NOMO-1 treated with DMSO at 0.1 percent for 48 hours (cell line): ENCODE measurements around the gene PARP3.
"Not testable (repeated sequence)": the region's sequence is repeated elsewhere in the genome, so short reads cannot be mapped to it uniquely, and the experiment has no call there.

ENCODE experiments used
- DNase-seq: peaks from one replicate; lab custom pipeline; 2025; ENCODE audit not compliant: unreplicated experiment; lab: John Stamatoyannopoulos, UW

The PARP3 gene

DNA sequence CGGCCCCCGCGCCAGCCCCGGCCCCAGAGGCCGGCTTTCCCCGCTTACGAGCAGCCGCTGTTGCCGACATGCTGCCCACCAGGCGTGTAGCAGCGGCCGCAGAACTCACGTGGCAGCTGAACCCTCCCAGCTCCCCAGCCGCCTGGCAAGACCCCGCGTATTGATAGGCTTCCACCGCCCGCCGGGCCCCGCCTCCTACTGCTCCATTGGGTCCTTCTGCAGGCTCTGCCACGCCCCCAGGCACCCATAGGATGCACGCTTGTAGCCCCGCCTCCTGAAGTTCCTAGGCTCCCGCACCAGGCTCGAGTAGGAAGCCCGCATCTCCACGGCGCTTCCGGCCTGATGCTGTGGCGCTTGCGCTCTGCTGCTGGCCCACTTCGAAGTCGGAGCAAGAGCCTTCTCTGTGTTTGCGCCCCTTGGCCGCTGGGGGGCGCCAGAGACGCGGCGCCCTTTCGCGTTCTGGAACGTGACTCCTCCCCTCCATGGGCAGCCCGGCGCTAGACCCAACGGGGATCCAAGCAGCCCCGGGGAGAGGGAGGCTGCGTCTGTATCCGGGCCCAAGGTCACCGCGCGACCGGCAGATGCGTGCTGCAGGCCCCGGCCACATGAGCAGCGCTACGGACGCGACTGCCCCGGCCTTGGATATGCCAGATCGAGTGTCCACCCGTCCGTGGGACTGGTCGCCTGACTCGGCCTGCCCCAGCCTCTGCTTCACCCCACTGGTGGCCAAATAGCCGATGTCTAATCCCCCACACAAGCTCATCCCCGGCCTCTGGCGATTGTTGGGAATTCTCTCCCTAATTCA, at the start of gene PARP3, which contains the start of gene RRP9:
Gene PARP3 (plus strand): TSS at position 566 of the 805 bp plus-strand sequence. CDS start 993 bp downstream, outside the sequence.
Gene RRP9 (minus strand): TSS at position 107 of the 805 bp plus-strand sequence. CDS start 37 bp downstream, at position 70.
- DNase-seq, result peak; percentile 100

DNA sequence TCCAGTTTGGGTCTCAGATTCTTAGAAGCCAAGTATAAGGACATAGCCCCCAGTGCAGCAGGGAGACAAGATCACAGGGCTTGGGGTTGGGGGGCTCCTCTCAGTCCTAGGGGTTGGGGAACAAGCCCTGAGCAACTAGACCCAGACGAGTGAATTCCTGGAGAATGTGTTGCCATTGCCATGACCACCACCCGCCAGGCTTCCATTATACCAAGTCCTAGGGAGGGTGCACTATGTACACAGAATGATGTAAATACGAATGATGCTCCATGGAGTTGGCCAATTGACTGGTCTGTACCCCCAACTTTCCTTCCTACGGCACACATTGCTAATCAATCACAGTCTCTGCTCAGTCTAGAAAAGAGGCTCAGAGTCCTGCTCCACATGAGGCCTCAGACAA, 47.8 kb upstream of the PARP3 start:
- no peak for DNase-seq

- DNase-seq, result no peak
These were observed 47.2 kb upstream of the PARP3 start for GRCh38 chr3:51894939-51895338.

DNA sequence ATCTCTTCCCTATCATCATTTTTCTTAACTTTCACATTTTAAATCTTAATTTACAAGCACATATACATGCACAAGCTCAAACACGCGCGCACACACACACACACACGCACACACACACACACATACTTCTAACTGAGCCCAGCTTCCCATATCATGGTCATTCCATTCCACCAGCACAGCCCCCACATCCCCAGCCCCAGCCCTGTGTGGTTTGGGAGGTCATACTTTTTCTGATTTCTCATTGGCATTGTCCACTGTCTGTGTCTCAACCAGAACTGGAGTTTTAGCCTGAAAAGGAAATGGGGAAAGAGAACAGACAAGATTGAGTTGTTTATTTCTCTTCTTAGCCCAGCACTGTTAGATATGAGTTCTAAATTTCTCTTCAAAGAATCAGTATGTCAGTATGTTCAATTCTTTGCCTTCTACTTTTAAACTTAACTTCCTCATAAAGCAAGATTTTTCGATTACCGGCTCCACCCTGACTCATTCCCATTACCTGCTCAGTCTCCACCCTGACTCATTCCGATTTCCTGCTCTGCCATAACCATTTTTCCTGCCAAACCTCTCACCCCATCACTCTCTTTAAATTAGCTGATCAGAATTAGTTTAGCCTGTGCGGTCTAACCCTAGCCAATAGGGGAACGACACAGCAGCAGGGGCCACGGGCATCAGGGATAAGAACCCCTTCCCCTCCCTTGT, 45.4 kb upstream of the PARP3 start:
- no peak for DNase-seq

DNA sequence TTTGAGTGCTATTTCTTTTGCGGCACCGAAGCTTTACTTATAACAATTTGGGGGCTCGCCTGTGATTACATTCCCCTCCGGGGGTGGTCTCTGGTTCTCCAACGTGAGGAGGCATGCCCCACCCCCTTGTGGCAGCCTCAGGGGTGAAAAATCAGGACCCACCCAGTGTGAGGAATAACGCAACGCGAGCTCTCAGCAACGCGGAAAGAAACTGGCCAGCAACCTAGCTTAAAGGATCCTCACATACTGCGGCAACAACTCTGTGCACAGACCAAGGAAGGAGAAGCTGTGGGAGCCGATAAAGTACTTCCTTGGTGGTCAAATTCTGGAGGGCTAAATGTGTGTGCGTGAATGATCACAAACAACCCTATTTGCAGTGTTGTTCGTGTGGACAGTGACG, 44.8 kb upstream of the PARP3 start:
- DNase-seq, result no peak

- not testable (repeated sequence) for DNase-seq
These were observed 42.1 kb upstream of the PARP3 start for GRCh38 chr3:51900043-51900442.

DNA sequence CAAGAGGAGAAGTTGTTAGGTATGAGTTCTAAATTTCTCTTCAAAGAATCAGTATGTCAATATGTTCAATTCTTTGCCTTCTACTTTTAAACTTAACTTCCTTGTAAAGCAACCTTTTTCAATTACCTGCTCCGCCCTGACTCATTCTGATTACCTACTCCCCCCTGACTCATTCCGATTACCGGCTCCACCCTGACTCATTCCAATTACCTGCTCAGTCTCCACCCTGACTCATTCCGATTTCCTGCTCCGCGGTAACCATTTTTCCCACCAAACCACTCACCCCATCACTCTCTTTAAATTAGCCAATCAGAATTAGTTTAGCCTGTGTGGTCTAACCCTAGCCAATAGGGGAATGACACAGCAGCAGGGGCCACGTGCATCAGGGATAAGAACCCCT, 39.8 kb upstream of the PARP3 start:
- DNase-seq, result not testable (repeated sequence)

- no peak for DNase-seq
These were observed 37.9 kb upstream of the PARP3 start for GRCh38 chr3:51904034-51904823.

- DNase-seq, result no peak
These were observed 34.1 kb upstream of the PARP3 start for GRCh38 chr3:51908026-51908425.

GRCh38 chr3:51916418-51916817, 25.7 kb upstream of the PARP3 start:
- DNase-seq, result no peak

GRCh38 chr3:51921081-51921578, 21.0 kb upstream of the PARP3 start:
- DNase-seq, result no peak

DNA sequence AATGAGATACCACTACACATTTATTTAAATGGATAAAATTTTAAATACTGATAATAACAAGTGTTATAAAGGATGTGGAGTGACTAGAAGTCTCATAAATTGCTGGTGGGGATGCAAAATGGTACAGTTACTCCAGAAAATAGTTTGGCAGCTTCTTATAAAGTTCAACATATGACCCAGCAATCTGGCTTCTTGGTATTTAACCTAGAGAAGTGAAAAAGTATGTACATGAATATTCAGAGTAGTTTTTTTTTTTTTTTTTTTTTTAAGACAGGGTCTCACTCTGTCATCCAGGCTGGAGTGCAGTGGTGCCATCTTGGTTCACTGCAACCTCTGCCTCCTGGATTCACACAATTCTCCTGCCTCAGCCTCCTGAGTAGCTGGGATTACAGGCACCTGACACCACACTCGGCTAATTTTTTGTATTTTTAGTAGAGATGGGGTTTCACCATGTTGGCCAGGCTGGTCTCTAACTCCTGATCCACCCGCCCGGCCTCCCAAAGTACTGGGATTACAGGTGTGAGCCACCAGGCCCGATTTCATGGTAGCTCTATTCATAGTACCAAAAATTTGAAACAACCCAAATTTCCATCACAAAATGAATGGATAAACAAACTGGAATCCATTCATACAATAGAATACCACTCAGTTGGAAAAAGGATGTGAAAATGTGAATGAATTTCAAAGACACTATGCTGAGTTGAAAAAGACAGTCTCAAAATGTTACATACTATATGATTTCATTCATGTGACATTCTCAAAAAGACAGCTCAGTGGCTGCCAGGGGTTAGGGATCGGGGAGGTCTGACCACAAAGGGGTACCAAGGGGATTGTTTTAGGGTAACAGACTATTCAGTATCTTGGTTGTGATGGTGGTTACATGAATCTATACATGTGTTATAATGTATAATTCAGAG, 14.8 kb upstream of the PARP3 start:
- DNase-seq, result no peak

DNA sequence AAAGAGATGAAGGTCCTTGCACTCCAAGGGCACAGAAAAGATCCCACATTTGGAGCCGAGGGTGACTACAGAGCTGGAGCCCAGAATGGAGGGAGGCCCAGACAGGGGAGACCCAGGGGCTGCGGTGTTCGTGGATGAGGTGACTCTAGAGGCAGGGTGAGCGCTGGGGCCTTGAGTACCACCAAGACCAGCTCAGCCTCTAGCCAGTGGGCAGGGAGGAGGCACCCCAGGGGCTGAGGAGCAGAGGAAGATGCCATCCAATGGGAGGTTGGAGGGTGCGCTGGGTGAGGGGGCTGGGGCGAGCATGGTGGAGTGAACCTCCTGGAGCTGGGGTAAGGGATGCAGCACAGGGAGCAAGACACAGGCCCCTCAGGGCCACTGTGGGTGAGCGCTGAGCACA, 13.7 kb upstream of the PARP3 start:
- no peak for DNase-seq

DNA sequence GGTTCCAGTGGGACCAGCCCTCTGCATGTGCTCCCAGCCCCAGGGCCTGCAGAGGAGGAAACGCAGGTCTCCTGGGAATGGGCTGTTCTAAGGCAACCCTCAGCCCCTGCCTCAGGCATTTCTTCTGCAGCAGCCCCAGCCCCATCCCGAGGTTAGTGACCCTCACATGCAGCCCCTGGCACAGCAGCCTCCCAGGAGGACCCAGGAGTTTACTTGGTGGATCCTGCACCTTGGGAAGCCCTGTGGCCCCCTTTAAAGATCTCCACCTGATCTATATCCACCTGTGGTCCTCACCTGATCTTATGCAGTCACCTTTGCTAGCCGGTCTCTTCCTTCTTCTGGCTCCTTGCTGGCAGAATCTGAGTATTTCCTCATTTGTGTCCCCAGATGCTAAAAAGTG, 13.2 kb upstream of the PARP3 start:
- not testable (repeated sequence) for DNase-seq

- DNase-seq, result peak; percentile 1
These were observed 12.7 kb upstream of the PARP3 start for GRCh38 chr3:51929420-51930003.

- DNase-seq, result no peak
These were observed 11.7 kb upstream of the PARP3 start for GRCh38 chr3:51930439-51930838.

DNA sequence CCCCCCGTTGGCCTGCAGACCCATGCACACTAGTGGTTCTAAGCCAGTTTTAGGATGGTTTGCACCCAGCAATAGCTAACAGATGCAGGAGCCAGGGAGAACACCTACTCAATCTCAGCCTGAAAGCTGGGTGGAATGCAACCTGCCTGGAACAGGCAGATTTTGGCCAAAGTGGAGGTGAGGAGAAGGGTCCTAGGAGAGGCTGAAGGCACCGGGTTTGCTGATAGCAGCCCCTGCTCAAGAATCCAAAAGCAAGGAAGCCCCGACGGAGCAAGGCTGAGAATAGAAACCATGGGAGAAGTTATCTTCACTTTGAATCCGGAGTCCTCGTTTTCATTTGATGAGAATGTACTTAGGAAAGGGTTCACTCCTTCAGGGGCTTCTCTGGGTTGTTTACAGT, 10.4 kb upstream of the PARP3 start:
- DNase-seq, result no peak

DNA sequence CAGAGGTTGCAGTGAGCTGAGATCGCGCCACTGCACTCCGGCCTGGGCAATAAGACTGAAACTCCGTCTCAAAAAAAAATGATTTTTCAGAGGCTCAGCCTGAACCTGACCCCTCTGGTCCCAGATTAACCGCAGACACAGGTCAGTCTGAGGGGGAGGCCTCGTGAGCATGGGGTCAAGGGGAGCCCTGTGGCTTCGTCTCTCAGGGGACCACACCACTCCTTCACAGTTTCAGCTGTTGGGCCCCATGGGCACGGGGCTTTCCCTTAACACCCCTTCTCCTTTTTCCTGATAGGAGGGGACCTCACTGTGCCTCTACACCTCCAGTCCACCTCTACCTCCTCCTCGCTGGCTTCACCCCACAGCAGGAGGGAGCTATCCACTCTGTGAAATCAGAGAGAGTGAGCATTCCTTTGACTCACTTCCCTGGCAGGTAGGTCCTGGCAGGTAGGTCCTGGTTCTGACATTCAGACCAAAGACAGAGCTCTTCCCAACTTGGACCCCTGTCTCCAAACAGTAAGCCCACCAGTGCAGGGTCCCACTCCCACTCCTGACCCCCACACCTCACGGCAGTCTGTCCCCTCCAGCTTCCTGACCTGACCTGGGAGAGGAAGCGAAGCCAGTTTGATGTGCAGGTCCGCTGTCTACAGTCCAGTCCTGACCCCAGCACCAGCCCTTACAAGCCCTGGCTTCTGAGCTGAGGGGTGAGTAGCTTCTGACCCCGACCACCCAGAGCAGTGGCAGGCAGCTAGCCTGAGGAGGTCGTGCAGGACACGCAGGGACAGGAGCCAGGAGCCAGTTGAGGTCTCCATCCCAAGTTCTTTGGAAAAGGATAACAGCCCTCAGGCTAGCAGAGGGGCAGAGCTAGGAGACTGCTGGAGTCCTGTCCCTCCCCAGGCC, 9.4 kb upstream of the PARP3 start:
- DNase-seq, result no peak
